HG03135 (cell line): Measurements from ENCODE around the gene TFF2.

Source experiments
- ATAC-seq: cut with Tn5 transposase; IDR thresholded peaks from one replicate; pipeline ENCODE4 v1.9.1; 2021; ENCODE audit warnings: mild to moderate bottlenecking, moderate library complexity; ENCODE audit not compliant: unreplicated experiment

The TFF2 gene

DNA sequence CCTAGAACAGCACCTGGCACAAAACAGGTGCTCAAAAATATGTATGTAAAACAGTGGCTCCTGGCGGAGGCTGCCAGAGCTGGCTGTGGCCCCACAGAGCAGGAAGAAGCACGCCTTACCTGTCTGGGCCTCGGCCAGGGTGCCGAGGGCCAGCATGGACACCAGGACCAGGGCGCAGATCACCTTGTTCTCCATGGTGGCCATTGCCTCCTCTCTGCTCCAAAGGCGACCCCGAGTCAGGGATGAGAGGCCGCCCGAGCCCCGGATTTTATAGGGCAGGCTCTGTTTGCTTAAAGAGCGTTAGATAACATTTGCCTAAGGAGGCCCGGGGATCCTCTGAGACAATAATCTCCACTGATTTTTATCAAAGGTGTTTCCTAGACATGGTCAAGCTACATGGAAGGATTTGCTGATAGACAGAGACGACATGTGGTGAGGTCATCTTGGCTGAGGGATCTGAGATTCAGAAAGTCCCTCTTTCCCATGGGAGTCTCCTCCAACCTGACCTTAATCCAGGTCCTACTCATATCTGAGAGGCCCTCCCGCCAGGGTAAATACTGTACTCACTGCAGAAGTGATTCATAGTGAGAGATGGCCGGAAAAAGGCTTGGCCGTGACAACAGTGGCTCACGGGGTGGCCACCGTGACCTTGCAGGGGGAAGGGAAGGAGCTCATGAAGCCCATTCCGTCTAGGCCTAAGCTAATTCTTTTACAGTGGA, 15.7 kb upstream of the TFF2 start, which contains the start of gene TFF1:
TFF1 (minus strand) TSS at position 244 of the 719 bp plus-strand sequence; CDS start at position 204, 40 bp downstream.
- no peak for ATAC-seq

GRCh38 chr21:42365770-42366169, 15.0 kb upstream of the TFF2 start:
- no peak for ATAC-seq

- no peak for ATAC-seq
Observed at GRCh38 chr21:42364304-42364865, 13.6 kb upstream of the TFF2 start.

GRCh38 chr21:42363312-42363711, 12.5 kb upstream of the TFF2 start:
- ATAC-seq, result no peak

DNA sequence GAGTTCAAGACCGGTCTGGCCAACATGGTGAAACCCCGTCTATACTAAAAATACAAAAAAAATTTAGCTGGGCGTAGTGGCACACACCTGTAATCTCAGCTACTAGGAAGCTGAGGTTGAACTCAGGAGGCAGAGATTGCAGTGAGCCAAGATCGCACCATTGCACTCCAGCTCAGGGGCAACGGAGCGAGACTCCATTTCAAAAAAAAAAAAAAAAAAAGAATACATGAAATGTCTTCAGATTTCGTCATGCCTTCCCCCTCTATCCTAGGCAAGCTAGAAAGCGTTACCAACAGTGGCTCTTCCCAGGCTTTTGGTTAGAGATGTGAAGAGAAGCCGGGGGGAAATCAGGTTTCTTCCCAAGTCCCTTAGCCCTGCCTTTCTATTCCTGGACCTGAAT, 11.9 kb upstream of the TFF2 start:
- no peak for ATAC-seq

- no peak for ATAC-seq
Observed at GRCh38 chr21:42362198-42362597, 11.4 kb upstream of the TFF2 start.

DNA sequence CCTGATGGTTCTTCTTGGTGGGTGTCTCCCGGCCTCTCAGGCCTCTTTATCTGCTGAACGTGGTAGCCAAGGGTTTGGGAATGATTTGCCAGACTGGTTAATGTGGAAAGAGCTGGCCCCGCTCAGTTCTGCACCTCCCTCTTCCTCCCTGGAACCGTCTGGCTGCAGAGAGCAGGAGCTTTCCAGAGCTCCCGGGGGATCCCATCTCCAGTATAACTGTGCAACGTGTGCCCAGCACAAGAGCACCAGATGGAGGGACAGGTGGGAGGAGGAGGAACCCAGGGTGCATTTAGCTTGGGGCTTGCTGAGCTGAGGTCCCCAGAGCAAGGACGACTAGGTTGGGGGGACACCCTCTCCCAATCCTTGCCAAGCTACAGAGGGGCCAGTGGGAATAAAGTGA, 10.5 kb upstream of the TFF2 start:
- ATAC-seq, result no peak

DNA sequence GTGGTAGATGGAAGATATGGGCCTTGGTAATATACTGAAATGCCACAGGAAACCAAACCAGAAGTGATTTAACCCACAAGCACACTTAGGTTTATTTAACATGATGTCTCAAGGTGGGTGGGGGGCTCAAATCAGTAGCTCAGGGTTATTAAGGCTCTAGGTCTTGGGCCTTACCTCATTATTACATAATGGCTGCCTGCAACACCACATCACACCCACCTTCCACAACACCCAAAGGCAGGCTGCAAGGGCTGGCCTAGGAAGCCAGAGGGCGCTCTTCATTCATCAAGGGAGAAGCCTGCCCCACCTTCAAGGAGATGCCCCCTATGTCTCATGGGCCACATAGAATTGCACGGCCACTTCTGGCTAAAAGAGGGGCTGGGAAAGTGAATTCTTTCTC, 9.5 kb upstream of the TFF2 start:
- ATAC-seq, result no peak

GRCh38 chr21:42358937-42359336, 8.1 kb upstream of the TFF2 start:
- no peak for ATAC-seq

DNA sequence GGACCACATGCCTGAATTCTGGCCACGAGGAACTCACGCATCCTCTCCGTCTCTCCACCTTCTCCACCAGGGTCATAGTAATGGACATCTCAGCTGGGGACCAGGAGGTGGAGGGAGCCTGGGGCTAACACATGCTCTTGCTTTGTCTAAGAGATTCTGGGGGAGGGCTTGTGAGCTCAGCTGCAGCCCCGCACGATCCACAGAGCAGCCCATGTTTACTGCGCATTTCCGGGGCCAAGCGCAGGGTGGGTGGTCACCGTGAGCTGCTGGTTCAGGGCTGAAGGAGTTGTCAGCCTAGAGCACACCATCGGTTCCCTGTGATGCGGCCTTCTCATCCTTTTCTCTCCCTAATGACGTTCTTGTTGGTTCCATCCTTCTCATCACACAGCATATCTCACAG, 7.5 kb upstream of the TFF2 start:
- ATAC-seq, result no peak

DNA sequence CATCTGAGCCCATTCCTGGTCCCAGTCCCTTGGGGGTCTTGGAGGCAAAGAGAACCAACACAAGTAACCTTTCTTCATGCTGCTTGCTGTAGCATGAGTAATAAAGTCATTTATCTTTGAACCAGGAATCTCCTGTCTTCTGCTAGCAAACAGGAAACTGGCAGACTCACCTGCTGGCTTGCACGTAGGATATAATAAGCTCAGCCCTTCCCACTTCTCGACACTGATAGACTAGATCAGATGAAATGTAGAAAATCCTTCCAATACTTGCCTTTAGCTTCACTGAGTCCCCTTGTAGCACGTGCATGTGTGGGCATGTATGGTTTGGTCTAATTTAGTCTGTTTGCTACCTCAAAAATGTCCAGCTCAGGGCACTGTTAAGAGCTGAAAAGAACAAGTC, 6.5 kb upstream of the TFF2 start:
- ATAC-seq, result no peak

DNA sequence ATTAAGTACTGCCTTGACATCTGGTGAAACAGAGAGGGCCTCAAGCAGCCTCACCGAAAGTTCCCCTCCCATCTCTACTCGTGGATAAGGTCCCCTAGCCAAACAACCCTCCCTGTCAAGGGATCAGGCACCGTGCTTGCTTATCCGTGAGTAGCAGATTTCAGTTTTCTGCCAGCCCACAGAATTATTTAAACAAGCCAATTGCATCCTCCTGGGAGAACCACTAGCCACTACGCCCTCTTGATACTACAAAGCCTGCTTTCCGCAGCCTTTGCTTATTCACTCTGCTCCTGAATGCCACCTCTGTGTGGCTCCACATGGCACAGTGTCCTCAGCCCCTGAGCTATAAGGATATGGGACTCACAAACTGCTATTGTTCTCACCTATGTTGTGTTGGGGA, 5.9 kb upstream of the TFF2 start:
- no peak for ATAC-seq

DNA sequence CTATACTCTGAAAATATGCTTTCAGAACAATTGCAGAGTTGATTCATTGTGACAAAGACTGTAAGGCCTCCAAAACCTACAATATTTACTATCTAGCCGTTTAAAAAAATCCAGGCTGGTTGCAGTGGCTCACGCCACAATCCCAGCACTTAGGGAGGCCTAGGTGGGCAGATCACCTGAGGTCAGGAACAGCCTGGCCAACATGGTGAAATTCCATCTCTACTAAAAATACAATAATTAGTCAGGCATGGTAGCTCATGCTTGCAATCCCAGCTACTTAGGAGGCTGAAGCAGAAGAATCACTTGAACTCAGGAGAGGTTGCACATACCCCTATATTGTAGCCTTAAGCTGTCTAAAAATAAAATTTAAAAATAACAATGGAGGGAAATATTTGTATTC, 5.3 kb upstream of the TFF2 start:
- ATAC-seq, result no peak

DNA sequence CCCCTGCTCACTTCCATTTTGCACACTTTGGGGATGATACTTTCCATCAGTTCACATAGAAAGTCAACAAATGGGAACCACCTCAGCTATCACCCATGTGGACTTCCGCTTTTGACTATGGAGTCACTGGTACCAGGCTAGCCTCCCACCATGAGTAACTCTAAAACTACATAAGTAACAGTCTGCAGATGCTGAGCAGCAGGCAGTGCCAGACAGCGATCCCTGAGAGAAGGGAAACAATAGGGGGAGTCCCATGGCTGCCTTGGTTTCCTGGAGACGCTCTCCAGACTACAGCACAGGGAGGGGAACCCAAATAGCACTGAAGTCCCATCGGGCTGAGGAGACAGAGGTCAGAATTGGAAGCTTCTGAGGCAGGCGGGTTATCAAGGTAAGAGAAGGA, 2.8 kb upstream of the TFF2 start:
- no peak for ATAC-seq

GRCh38 chr21:42352441-42353095, 1.8 kb upstream of the TFF2 start:
- ATAC-seq, result no peak

GRCh38 chr21:42351626-42352440, 1.0 kb upstream of the TFF2 start:
- no peak for ATAC-seq

- ATAC-seq, result no peak
Observed at GRCh38 chr21:42350318-42350910, 380 bp downstream of the TFF2 start.

DNA sequence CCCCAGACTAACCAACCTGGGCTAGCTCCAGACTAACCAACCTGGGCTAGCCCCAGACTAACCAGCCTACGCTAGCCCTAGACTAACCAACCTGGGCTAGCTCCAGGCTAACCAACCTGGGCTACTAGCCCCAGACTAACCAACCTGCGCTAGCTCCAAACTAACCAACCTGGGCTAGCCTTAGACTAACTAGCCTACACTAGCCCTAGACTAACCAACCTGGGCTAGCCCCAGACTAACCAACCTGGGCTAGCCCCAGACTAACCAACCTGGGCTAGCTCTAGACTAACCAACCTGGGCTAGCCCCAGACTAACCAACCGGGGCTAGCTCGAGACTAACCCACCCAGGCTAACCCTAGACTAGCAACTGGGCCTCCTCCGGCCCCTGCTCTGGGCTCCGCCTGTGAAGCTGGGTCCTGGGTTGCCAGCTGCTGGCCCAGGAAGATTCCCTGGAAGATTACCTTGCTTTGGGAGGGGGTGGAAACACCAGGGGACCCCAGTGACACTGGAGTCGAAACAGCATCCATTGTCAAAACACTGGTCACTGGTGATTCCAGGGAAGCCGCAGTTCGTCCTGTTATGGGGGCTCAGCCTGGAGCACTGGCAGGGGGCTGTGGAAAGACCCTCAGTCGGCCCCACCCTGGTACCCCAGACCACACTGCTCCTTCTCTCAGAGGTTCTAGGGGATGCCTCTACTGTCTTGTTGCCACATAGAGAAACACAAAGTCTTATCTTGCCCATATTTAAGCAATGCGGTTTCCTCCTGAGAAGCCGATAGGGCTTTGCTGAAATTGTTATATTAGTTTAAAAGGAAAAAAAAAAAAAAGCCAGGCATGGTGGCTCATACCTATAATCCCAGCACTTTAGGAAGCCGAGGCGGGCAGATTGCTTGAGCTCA, 1.1 kb downstream of the TFF2 start:
- ATAC-seq, result no peak

- ATAC-seq, result no peak
Observed at GRCh38 chr21:42348762-42349161, 2.0 kb downstream of the TFF2 start.
